ENCODE data around the gene ASPG. TPM values are rescaled to one million over a fixed set of nuclear protein-coding genes. Genes with fewer than 3 reads are reported as not detected.

Gene ASPG
- polyA plus RNA-seq, 1 experiment = not detected

- ChIA-PET POLR2A (no interaction called here), CTCF (no interaction called here)
- Histone ChIP-seq H3K27ac (ENCODE audit: low read depth, low read length) (no peak overlapping the region), H3K4me3 (ENCODE audit: low read depth, low read length) (no peak overlapping the region), H3K27me3 (ENCODE audit: control insufficient read depth, insufficient read depth, low read length) (peaks cover 3% of the 10 kb centered on the region), H3K9me3 (ENCODE audit: control insufficient read depth, insufficient read depth, low read length) (peaks cover 8% of the 10 kb centered on the region; the same call in 1 of the 2 replicates)
- TF ChIP-seq, protein P1, sequence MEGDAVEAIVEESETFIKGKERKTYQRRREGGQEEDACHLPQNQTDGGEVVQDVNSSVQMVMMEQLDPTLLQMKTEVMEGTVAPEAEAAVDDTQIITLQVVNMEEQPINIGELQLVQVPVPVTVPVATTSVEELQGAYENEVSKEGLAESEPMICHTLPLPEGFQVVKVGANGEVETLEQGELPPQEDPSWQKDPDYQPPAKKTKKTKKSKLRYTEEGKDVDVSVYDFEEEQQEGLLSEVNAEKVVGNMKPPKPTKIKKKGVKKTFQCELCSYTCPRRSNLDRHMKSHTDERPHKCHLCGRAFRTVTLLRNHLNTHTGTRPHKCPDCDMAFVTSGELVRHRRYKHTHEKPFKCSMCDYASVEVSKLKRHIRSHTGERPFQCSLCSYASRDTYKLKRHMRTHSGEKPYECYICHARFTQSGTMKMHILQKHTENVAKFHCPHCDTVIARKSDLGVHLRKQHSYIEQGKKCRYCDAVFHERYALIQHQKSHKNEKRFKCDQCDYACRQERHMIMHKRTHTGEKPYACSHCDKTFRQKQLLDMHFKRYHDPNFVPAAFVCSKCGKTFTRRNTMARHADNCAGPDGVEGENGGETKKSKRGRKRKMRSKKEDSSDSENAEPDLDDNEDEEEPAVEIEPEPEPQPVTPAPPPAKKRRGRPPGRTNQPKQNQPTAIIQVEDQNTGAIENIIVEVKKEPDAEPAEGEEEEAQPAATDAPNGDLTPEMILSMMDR (IDR thresholded peaks at IDR 0.05; ENCODE audit: low read depth, low read length) = no peak
- no peak for DNase-seq (ENCODE audit: low read depth, low spot score)
Observed at GRCh38 chr14:104090071-104090748, 4.7 kb downstream of the ASPG start.

- TF ChIP-seq, protein P1 (IDR thresholded peaks at IDR 0.05; ENCODE audit: low read depth, low read length) = no peak
- Histone ChIP-seq H3K9me3 (ENCODE audit: control insufficient read depth, insufficient read depth, low read length) (peaks cover 8% of the 10 kb centered on the region; the same call in 1 of the 2 replicates), H3K27ac (ENCODE audit: low read depth, low read length) (no peak overlapping the region), H3K27me3 (ENCODE audit: control insufficient read depth, insufficient read depth, low read length) (peaks cover 3% of the 10 kb centered on the region), H3K4me3 (ENCODE audit: low read depth, low read length) (no peak overlapping the region)
- no peak for DNase-seq (ENCODE audit: low read depth, low spot score)
- POLR2A ChIA-PET = no interaction called here
- CTCF ChIA-PET = no interaction called here
Observed at GRCh38 chr14:104091061-104091926, 5.8 kb downstream of the ASPG start.

GRCh38 chr14:104091927-104092771 is 6.6 kb downstream of the ASPG start:
- no peak for DNase-seq (ENCODE audit: low read depth, low spot score)
- CTCF ChIA-PET = no interaction called here
- POLR2A ChIA-PET = no interaction called here
- Histone ChIP-seq H3K27ac (ENCODE audit: low read depth, low read length) (no peak overlapping the region), H3K27me3 (ENCODE audit: control insufficient read depth, insufficient read depth, low read length) (no peaks in the 10 kb centered on the region), H3K9me3 (ENCODE audit: control insufficient read depth, insufficient read depth, low read length) (peaks cover 8% of the 10 kb centered on the region; the same call in 1 of the 2 replicates), H3K4me3 (ENCODE audit: low read depth, low read length) (no peak overlapping the region)
- TF ChIP-seq, protein P1 (IDR thresholded peaks at IDR 0.05; ENCODE audit: low read depth, low read length) = no peak

- no peak for DNase-seq (ENCODE audit: low read depth, low spot score)
Observed at GRCh38 chr14:104092931-104093365, 7.4 kb downstream of the ASPG start.

More at GRCh38 chr14:104092931-104093365, 7.4 kb downstream of the ASPG start:
- POLR2A ChIA-PET = no interaction called here
- Histone ChIP-seq H3K4me3 (ENCODE audit: low read depth, low read length) (no peak overlapping the region), H3K9me3 (ENCODE audit: control insufficient read depth, insufficient read depth, low read length) (peaks cover 8% of the 10 kb centered on the region; the same call in 1 of the 2 replicates), H3K27me3 (ENCODE audit: control insufficient read depth, insufficient read depth, low read length) (no peaks in the 10 kb centered on the region), H3K27ac (ENCODE audit: low read depth, low read length) (no peak overlapping the region)
- CTCF ChIA-PET = interaction anchor here (0.7 kb wide), 1 partner anchor 472 kb away, joined by 4 read pairs; no protein-coding TSS in a partner anchor
- TF ChIP-seq, protein P1 (IDR thresholded peaks at IDR 0.05; ENCODE audit: low read depth, low read length) = no peak
